Fibroblast of the aortic adventitia (primary cell): Measurements from ENCODE around the gene EIF3M. TPM values are rescaled to one million over a fixed set of nuclear protein-coding genes. Genes with fewer than 3 reads are reported as not detected.
A peak's percentile ranks its signal among the peaks of the same experiment; 100 is the strongest.

Experiments
- DNase-seq: peaks from one replicate; pipeline ENCODE4 v3.0.0-alpha.2; 2010; ENCODE audit warnings: low read depth
- H3K4me3 ChIP-seq: 2 replicates; pipeline ENCODE4 v1.5.1; 2011; ENCODE audit warnings: low read depth, mild to moderate bottlenecking, control low read depth, low read length, moderate library complexity
- CTCF ChIP-seq: IDR thresholded peaks from 2 replicates; pipeline ENCODE4 v1.5.1; 2011; ENCODE audit warnings: mild to moderate bottlenecking, low read length, control low read depth, inconsistent platforms; ENCODE audit not compliant: insufficient read depth
- total RNA-seq: library from RNA; depleted of rRNA; stranded (reverse); fragments of >200 nt; gene quantifications from 2 replicates; pipeline ENCODE4 v1.2.3, GENCODE V29; 2012; ENCODE audit warnings: low replicate concordance

The EIF3M gene
- total RNA-seq, 1 donor = 575 TPM

GRCh38 chr11:32610797-32611352 lies 27.2 kb downstream of the EIF3M start:
- DNase-seq = no peak
- TF ChIP-seq CTCF = no peak

GRCh38 chr11:32613500-32614151 lies 30.0 kb downstream of the EIF3M start:
- no peak for DNase-seq
- no peak overlapping the region for H3K4me3 ChIP-seq
- no peak for TF ChIP-seq CTCF

More at GRCh38 chr11:32610797-32611352, 27.2 kb downstream of the EIF3M start:
- no peak overlapping the region for H3K4me3 ChIP-seq

GRCh38 chr11:32615422-32615821 lies 31.8 kb downstream of the EIF3M start:
- no peak overlapping the region for H3K4me3 ChIP-seq
- peak; percentile 45 for DNase-seq
- TF ChIP-seq CTCF = peak; percentile 26

GRCh38 chr11:32616903-32617302 lies 33.3 kb downstream of the EIF3M start:
- H3K4me3 ChIP-seq = no peak overlapping the region
- TF ChIP-seq CTCF = no peak
- no peak for DNase-seq

- TF ChIP-seq CTCF = no peak
- no peak for DNase-seq
- H3K4me3 ChIP-seq = no peak overlapping the region
These were observed 47.2 kb downstream of the EIF3M start for GRCh38 chr11:32630844-32631243.

- TF ChIP-seq CTCF = no peak
- DNase-seq = no peak
These were observed 52.2 kb downstream of the EIF3M start for GRCh38 chr11:32635819-32636218.

More at GRCh38 chr11:32635819-32636218, 52.2 kb downstream of the EIF3M start:
- no peak overlapping the region for H3K4me3 ChIP-seq
